DMS114 treated with DMSO at 0.1 percent for 48 hours (cell line): Measurements from ENCODE around the gene PTCSC3.

Source experiments
- DNase-seq: peaks from one replicate; lab custom pipeline; 2025; ENCODE audit not compliant: unreplicated experiment; lab: John Stamatoyannopoulos, UW

The PTCSC3 gene

DNA sequence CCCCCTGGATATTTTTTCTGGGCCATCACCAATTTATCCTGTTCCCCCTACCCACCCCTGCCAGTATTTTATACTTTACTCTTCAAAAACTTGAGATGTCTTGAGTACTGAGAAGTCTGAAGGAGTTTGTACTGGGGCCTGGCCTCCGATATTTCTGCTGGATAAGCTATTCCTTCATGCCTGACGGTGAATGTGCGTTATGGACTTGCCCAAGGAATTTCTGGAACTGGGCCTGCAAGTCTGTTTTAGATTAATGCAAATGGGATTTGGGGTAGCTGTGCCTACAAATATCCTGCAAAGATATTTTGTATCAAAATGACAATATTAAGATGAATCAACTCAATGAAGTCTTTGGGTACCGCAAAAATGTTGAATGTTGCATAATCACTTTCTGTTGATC lies at the start of gene PTCSC3:
PTCSC3 (minus strand) TSS at position 199 of the 400 bp plus-strand sequence.
- no peak for DNase-seq

DNA sequence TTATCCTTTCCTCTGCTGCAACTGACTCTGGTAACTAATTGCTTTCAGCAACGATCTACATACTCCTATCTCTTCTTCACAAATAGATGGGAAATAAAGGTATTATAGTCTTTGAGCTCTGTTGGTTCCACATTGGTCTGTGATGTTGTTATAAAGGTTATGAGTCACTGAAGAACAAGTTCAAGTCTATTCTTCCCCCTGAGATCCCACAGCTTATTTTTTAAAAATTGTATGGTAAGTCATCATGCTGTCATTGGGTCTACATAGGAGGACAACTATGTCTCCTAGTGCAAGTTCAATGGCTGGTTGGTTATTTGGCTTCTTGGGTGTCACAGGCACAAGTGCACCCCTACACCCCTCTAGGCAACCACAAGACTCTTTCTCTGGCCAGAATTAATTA lies 49.6 kb upstream of the PTCSC3 start:
- no peak for DNase-seq

DNA sequence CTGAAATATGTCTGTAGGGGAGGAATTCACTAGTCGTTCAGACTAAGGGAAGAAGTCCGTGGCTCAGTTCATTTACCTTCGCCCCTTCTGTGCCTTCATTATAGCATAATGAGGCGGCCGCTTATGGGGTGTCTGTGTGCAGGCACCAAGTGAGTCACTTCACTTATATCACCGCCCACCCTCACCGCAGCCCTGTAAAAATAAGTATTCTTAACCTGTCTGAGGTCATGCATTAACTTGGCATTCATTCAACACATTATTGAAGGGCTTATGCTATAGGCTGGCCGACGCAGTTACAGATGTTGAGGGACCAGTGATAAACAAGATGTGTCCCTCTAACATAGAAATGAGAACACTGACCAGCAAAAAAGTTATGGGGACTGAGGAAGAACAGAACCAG lies 47.7 kb upstream of the PTCSC3 start:
- DNase-seq = no peak

- DNase-seq = no peak
These were observed 47.0 kb upstream of the PTCSC3 start for GRCh38 chr14:36223558-36223957.

- no peak for DNase-seq
These were observed 46.5 kb upstream of the PTCSC3 start for GRCh38 chr14:36222952-36223468.

- DNase-seq = no peak
These were observed 45.8 kb upstream of the PTCSC3 start for GRCh38 chr14:36222337-36222736.

- DNase-seq = no peak
These were observed 44.6 kb upstream of the PTCSC3 start for GRCh38 chr14:36221112-36221511.

DNA sequence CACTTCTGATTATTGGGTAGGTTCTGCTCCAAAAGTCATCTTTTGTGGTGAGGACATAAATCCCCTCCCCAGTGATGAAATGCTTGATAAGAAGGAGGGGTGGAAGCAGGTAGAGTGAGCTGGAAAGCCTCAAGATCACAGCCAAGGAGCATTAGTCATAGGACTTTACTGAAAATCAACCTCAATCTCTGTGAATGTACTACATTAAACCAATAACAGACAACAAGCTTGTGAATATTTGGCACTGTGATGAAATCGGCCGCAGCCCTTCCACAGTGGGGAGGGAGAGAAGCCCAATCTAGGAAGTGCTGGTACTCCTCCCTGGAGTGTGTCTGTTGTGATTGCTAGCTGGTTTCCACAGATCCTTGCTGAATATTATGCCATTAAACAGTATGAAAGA lies 41.2 kb upstream of the PTCSC3 start:
- DNase-seq = no peak

- no peak for DNase-seq
These were observed 40.5 kb upstream of the PTCSC3 start for GRCh38 chr14:36217027-36217426.

DNA sequence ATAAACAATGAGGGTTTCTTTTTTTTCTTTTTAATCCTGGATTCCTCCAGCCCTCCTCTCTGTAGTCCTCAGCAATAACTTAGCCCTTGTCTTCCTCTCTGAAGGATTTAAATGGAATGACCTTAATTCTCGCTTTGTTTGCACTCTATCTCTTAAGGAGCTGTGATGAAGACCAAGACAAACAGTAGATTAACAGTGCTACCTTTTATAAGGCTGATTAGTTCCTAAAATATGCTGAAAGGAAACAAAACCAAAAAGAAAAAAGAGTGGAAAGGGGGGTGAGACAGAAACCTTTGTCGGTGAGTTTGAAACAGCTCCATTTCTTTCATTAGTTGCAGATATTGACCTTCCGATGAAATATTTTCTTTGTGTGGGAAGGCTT lies 38.7 kb upstream of the PTCSC3 start:
- no peak for DNase-seq

- no peak for DNase-seq
These were observed 38.1 kb upstream of the PTCSC3 start for GRCh38 chr14:36214476-36215216.

- DNase-seq = no peak
These were observed 36.5 kb upstream of the PTCSC3 start for GRCh38 chr14:36212987-36213386.

DNA sequence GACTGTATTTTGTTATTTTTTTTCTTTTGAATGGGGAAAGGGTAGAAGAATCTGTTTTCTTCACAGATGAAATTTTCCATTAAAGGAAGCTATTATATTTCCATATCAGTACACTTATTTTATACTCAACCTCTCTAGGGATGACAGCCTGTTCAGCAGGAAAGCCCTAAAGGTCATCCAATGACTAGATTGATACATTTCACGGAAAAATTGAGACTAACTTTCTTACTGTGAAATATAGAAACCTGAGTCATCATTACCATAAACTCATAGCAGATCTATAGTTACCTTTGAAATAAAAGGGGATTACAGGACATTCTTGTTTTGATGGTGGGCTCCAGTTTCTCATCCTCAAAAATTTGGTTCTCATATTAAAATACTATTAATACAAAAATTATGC lies 36.1 kb upstream of the PTCSC3 start:
- no peak for DNase-seq

DNA sequence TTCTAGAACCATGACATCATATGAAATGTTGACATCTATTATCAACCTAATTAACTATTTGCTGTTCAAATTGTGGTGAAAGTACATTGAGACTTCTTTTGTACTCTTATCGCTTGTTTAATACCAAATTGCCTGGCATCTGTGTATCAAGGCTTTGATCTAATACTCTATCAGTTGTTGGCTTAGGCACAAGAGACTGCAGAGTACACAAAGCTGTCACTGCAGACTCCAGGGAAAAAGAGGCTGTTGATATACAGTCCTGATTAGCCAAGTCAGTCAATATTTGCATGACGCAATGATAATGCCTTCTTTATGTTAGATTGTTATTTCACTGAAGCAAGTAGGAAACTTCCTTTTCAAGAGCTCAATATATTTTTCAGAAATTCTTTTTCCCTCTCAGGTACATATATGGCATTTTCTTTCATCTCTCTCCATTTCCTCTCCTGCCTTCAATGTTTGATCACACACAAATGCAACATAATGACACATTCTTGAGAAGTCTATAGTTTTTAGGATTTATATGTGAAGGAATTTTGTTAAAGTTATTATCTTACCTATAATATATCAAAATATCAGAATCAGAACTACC lies 32.3 kb upstream of the PTCSC3 start:
- DNase-seq = no peak

GRCh38 chr14:36207500-36207899 lies 31.0 kb upstream of the PTCSC3 start:
- DNase-seq = peak; percentile 6

DNA sequence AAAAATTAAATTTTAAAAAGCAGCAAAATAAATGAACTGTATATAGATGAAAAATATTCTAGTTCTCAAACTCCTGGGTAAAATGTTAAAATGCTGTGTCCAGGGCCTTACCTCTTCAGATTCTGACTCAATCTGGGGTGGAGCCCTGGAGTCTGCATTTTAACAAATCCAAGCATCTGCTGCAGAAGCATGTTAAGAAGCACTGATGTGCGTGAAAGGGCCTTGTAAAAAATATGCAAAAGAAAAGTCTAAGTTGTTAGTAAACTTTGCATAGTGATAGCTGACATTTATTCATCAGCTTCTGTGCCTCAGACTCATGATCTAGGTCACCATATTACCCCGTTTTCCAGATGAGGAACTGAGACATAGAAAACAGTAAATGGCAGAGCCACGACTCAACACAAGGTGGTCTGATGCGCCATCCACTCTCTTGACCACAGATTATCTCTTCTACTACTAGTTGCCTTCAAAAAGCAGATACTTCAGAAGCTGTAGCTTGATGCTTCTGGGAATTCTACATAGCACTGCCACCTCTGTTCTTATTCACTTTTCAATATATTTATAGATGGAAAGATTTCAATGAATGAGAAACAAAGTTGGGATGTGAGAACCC lies 28.0 kb upstream of the PTCSC3 start:
- no peak for DNase-seq

DNA sequence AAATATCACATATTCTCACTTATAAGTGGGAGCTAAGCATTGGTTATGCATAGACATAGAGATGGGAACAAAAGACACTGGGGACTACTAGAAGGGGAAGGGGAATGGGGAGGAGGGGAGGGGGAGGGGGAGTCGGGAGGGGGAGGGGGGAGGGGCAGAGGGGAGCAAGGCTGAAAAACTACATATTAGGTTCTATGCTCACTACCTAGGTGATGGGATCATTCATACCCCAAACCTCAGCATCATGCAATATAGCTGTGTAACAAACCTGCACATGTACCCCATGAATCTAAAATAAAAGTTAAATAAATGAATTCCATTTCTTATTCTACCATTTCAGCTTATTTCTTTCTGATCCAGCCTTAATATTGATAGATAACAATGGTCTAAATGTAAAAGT lies 21.9 kb upstream of the PTCSC3 start:
- DNase-seq = no peak

DNA sequence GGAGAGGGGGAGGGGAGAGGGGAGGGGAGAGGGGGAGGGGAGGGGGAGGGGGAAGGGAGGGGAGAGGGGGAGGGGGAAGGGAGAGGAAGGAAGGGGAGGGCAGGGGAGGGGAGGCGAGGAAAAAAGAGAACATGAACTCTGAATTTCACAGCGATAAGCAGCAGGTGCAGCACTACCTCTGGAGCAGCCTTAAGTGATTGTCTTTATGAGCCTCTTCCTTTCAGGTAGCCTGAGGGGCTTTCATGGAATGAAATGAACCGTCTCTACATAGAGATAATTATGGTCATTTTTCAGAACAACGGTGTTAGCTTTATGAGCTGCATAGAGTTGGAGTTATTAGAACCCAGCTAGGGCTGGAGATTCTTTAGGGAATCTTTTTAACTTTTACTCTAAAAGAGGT lies 18.1 kb upstream of the PTCSC3 start:
- no peak for DNase-seq

- DNase-seq = no peak
These were observed 16.0 kb upstream of the PTCSC3 start for GRCh38 chr14:36192530-36192929.

DNA sequence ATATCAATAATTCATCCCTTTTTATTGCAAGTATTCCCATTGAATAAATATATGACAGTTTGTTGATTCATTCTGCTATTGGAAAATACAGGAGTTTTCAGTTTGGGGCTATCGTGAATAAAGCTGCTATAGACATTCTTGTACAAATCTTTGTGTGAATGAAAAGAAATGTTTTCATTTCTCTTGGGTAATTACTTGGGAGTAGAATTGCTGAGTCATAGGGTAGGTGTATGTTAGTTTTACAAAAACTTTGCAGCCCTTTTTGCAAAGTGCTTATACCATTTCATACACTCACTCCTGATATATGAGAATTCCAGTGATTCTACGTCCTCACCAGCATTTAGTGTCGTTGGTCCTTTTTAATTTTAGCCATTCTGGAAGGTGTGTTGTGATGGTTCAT lies 6.9 kb upstream of the PTCSC3 start:
- no peak for DNase-seq

DNA sequence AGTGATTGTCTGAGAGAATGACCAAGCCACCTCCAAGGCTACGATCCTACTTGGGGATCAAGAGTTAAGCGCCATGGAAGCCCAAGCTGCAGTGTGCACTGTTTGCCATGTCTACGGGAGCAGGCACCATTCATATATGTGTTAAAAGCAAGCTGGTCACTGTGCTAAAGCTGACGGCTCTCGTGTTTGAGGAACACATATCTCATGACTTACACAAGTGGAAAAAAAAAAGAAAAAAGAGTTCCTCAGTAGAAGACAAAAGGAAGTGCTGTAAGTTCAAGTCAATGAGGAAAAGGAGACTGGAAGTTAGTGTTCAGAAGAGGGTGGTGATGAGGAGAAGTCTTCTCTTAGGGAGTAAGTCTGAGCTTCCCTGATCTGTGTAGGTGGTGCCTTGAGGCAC lies 4.9 kb upstream of the PTCSC3 start:
- DNase-seq = no peak

- no peak for DNase-seq
These were observed 967 bp upstream of the PTCSC3 start for GRCh38 chr14:36177489-36177888.
